Gastrocnemius medialis (tissue), 4 donors: ENCODE data around the gene SVEP1.

Experiments
- CTCF ChIP-seq, 5 experiments: fragments of 450-650 bp in 3 of 5; fragments of 200-600 bp in 2 of 5; sonication (generic) in 2 of 5; IDR thresholded peaks in 4 of 5; conservative IDR thresholded peaks in 1 of 5; 1 replicate in 4 of 5; 2 replicates in 1 of 5; pipeline ENCODE4 v1.5.1; 2016 to 2019; ENCODE audit warnings: antibody characterized with exemption in 5 of 5, mild to moderate bottlenecking in 3 of 5, moderate library complexity in 3 of 5
- POLR2A ChIP-seq, 2 donors: fragments of 450-650 bp; IDR thresholded peaks; one replicate each; pipeline ENCODE4 v1.6.1; 2017; ENCODE audit warnings: antibody characterized with exemption in 2 of 2, mild to moderate bottlenecking in 2 of 2, moderate library complexity in 2 of 2

GRCh38 chr9:110573305-110573704 is 6.2 kb downstream of the SVEP1 start:
- TF ChIP-seq CTCF (IDR thresholded peaks at IDR 0.05 in 4 of 5, conservative IDR thresholded peaks at IDR 0.05 in 1 of 5) (no peak), POLR2A (IDR thresholded peaks at IDR 0.05) (no peak)
